C4-2B (cell line): ENCODE data around the gene NLRP3.

Experiments
- CTCF ChIP-seq: fragments of 450-650 bp; conservative IDR thresholded peaks from 2 replicates; pipeline ENCODE4 v1.5.1; 2017; ENCODE audit warnings: mild to moderate bottlenecking
- ZFX ChIP-seq: fragments of 450-650 bp; IDR thresholded peaks from 2 replicates; pipeline ENCODE4 v1.6.1; 2017

- no peak for TF ChIP-seq CTCF
- TF ChIP-seq ZFX: no peak
These were observed 5.1 kb downstream of the NLRP3 start for GRCh38 chr1:247421074-247421473.
